Epithelial cell of proximal tubule (primary cell): ENCODE data around the gene FBXO40. TPM values are rescaled to one million over a fixed set of nuclear protein-coding genes. Genes with fewer than 3 reads are reported as not detected.

Experiments used
- DNase-seq: peaks from one replicate; pipeline ENCODE4 v3.0.0-alpha.2; 2011; ENCODE audit warnings: low read depth
- H3K4me3 ChIP-seq: 2 replicates; pipeline ENCODE4 v1.5.1; 2011; ENCODE audit warnings: low read depth, mild to moderate bottlenecking, low read length
- total RNA-seq: library from RNA; depleted of rRNA; stranded (reverse); fragments of >200 nt; gene quantifications from 2 replicates; pipeline ENCODE4 v1.2.3, GENCODE V29; 2015
- TF ChIP-seq, protein P1 (sequence below): conservative IDR thresholded peaks from 2 replicates; pipeline ENCODE4 v1.5.1; 2012; ENCODE audit warnings: low read depth, mild to moderate bottlenecking, low read length

FBXO40 gene
- total RNA-seq, 1 donor from 2014 or later: not detected

DNA sequence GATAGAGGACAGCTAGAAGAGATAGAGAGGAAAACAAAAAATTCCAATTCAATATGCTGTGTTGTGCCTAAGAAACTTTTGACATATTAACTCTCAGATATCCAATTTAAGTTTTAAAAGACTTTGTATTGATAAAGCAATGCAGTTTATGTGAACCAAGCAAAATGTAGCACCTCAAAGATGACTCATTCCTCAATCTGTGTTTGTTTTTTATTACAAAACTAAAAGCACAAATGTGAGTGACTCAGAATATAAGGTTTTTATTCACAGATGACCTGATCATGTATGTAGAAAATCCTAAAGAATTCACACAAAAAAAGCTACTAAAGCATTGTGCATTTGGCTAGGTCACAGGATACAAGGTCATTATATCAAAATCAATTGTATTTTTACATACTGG is 56.5 kb downstream of the FBXO40 start:
- no peak for DNase-seq
- no peak overlapping the region for H3K4me3 ChIP-seq
- TF ChIP-seq, protein P1, sequence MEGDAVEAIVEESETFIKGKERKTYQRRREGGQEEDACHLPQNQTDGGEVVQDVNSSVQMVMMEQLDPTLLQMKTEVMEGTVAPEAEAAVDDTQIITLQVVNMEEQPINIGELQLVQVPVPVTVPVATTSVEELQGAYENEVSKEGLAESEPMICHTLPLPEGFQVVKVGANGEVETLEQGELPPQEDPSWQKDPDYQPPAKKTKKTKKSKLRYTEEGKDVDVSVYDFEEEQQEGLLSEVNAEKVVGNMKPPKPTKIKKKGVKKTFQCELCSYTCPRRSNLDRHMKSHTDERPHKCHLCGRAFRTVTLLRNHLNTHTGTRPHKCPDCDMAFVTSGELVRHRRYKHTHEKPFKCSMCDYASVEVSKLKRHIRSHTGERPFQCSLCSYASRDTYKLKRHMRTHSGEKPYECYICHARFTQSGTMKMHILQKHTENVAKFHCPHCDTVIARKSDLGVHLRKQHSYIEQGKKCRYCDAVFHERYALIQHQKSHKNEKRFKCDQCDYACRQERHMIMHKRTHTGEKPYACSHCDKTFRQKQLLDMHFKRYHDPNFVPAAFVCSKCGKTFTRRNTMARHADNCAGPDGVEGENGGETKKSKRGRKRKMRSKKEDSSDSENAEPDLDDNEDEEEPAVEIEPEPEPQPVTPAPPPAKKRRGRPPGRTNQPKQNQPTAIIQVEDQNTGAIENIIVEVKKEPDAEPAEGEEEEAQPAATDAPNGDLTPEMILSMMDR: no peak

DNA sequence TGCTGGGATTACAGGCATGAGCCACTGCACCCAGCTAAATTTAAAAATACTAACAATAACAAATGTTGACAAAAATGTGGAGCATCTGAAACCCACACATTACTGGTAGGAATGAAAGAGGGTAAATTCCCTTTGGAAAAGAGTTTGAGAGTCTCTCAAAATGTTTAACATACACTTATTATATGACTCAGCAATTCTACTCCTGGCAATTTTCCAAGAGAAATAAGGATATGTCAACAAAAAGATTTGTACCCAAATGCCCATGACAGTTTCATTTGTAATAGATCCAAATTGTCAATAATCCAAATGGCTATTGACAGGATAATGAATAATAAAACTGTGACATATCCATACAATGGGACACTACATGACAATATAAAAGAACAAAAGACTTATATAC is 58.5 kb downstream of the FBXO40 start:
- DNase-seq: no peak
- no peak overlapping the region for H3K4me3 ChIP-seq
- TF ChIP-seq, protein P1: no peak

DNA sequence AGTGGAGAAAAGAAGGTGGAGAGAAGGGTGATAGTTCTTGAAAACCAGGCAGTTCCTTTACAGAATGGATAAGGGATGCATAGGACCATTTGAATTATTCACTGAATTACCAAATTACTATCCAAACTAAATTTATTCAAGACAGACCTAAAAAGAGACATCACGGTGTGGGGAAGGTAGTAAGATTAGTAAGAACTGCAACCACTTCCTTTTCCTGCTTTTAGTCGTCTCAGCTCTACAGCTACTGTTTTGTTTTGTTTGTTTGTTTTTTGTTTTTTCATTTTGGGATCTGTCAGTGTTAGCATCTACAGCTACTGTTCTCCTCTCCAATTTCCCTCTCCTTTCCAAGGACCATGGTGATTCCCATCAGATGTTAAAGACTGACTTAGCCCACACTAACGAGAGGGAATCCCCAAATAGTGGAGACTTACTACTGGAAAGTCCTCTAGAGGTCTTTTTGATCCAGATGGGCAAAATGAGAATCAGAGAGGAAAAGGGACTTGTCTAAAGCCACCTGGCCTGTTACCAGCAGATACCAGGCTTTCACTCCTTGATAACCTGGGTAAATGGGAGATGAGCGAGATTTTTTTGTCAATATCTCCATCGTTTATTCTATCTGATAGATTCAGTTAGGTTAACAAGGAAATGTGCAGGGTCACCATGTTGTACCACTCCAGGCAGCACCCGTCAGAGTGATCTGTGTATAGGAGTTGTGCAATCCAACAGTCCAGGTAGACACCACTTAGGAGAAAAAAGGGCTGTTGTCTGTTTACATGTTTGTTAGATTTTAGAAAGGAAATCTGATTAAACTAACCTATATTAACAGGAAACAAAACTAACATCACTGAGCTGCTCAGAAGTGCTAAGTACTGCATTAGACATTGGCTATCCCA is 61.6 kb downstream of the FBXO40 start:
- DNase-seq: no peak
- H3K4me3 ChIP-seq: no peak overlapping the region
- TF ChIP-seq, protein P1: no peak

DNA sequence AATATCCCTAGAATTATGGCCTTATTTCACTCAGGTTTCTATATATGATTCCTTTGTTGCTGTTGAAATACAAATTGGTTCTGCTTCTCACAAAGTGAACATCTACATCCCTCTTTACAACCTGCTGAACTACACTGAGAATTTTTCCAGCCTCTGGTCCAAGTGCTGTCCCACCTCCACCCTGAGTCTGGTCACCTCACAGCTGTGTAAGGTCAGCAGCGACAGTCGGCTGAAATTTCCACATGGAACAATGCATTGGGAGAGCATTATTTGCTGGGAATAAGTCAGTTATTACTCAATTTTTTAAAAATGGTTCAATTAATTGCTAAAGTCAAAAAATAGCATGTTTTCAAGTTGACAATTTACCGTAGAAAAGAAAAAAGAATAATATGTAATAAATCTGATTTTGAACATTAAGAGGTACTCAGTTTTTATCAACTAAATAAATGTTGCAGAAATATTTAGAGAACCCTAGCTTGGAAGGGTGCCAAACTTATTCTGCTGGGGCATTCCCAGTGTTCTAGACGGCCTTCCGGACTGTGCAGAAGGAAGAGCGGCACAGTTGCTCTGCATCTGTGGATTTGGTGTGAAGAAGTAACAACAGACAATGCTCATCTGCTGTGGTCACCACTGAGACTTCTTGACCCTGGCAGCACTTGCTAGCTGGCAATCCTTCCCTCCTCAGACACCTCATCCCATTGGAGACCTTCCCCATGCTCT is 65.7 kb downstream of the FBXO40 start:
- TF ChIP-seq, protein P1: no peak
- no peak for DNase-seq

DNA sequence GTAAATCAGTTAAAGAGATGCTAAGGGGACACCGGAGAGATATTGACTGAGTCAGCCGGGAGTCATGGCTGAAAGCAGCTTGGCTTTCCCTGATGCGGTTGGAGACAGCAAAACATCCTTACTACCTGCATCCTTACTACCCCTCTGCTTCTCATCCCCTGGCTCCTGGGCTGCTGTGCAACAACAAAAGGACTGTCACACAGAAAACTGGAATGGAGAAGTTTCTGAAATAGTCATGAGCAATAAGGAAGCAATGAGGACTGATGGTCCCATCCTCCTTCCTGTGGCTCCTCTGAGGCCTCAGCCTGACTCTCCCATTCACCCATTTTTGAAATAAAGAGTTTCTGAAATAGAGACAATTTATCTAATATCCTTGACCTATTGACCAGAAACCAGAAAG is 66.4 kb downstream of the FBXO40 start:
- DNase-seq: no peak
- TF ChIP-seq, protein P1: no peak
- H3K4me3 ChIP-seq: no peak overlapping the region

More for the DNA sequence above, 65.7 kb downstream of the FBXO40 start:
- H3K4me3 ChIP-seq: no peak overlapping the region

DNA sequence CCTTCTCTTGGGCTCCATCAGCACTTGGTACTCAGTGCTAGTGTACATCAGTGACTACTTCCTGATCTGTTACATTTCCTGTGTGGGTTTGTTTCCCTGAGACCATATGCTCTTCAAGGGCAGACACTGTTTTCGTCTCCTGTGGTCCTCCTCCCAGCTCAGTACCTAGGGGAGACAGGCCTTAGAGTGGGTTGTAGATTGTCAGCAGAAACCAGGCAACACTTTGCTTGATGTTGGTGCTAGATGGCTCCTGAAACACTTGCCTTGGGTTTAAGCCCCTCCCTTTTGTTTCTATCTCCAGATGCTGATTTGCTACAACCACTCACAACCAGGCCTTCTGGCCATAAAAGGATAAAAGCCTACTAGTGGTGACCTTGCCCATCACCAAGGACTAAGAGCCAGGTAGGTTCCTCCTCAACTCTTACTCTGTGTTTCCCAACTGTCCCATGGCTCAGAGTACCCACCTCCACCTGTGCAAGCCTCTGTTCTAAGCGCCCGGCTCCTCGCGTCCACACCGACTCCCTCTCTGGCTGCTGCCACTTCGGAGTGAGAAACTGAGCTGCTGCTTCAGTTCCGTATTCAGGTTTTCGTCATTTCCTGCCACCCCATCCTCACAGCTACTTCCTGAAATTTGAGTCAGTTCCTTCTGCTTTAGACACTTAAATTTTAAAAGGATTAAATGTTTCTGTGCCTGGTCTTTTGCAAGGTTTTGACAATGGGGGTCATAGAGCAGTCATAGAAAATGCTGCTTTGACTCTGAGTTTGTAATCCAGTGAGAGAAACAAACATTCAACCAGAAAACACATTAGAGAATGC is 67.4 kb downstream of the FBXO40 start, which contains the start of gene HCLS1:
Gene HCLS1 (minus strand): TSS at position 548 of the 816 bp plus-strand sequence. CDS start 2,556 bp downstream, outside the sequence.
- no peak for DNase-seq
- H3K4me3 ChIP-seq: no peak within 1 kb of the TSS
- TF ChIP-seq, protein P1: no peak
